ENCODE measurements around the gene SOX11. TPM values are rescaled to one million over a fixed set of nuclear protein-coding genes. Genes with fewer than 3 reads are reported as not detected.

SOX11 gene
- total and polyA plus RNA-seq, 2 of the 8 experiments (the other 6 are each of a cell fraction or from before 2014, with no cell fraction given) = 9.0 to 55.6 TPM

DNA sequence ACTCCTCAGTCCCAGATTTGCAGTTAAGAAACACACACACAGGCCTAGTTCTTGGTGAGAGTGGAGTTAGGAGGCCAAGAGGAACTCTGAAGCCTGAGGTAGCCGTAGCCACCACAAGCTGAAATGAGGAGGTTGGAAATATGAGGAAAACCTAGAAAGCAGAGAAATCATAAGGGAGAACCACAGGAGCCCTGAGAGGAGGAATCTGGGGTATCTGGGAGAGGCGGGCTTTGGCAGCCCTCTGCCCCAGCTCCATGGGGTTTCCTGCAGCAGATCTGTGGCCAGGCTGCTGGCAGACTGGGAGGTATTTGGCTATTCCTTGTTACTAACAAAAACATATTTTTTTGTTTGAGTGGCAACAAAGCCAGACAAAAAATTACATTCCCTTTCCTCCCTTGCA, 11.0 kb downstream of the SOX11 start (continued):
- TF ChIP-seq EZH2 (IDR thresholded peaks at IDR 0.05; ENCODE audit: low read depth, low read length, severe bottlenecking) = no peak
- no peak for TF ChIP-seq PHF8 (conservative IDR thresholded peaks at IDR 0.05; ENCODE audit: low read depth, low read length)
- no peak for TF ChIP-seq CTBP2 (IDR thresholded peaks at IDR 0.05; ENCODE audit: borderline replicate concordance, insufficient read depth, insufficient read length, low read length)
- no peak for TF ChIP-seq SIRT6 (IDR thresholded peaks at IDR 0.05; ENCODE audit: low read length)
- TF ChIP-seq ASH2L (IDR thresholded peaks at IDR 0.05; ENCODE audit: low read length) = no peak
- no peak for TF ChIP-seq NRF1 (IDR thresholded peaks at IDR 0.05; ENCODE audit: low read depth, low read length)
